HEK293 (cell line): ENCODE data around the gene CEP20.

Experiments
- CTCF ChIA-PET: fragments of 350-600 bp; formaldehyde crosslinking; extraction: SDS; loops from one replicate; lab custom pipeline; 2021; ENCODE audit warnings: antibody characterized with exemption; lab: Yijun Ruan, JAX
- POLR2A ChIA-PET: fragments of 300-600 bp; formaldehyde crosslinking; extraction: SDS; loops from one replicate; lab custom pipeline; 2020; ENCODE audit warnings: antibody characterized with exemption, inconsistent platforms; lab: Yijun Ruan, JAX
- H3K27ac ChIP-seq: fragments of 200-500 bp; sonication (Bioruptor generic); 2 replicates; pipeline ENCODE4 v1.5.1; 2014; ENCODE audit warnings: low read depth, low read length, control low read depth, inconsistent platforms; ENCODE audit errors: extremely low read depth
- H3K36me3 ChIP-seq, 2 experiments: fragments of 200-500 bp in 1 of 2; sonication (Bioruptor generic) in 1 of 2; 1 replicate in 1 of 2; 2 replicates in 1 of 2; pipeline ENCODE4 v1.5.1; 2014 to 2017; ENCODE audit warnings: inconsistent platforms in 2 of 2, low read length in 2 of 2; ENCODE audit not compliant: control insufficient read depth in 2 of 2, insufficient read depth in 1 of 2
- H3K4me1 ChIP-seq: fragments of 200-500 bp; sonication (Bioruptor generic); 2 replicates; pipeline ENCODE4 v1.5.1; 2014; ENCODE audit warnings: mild to moderate bottlenecking, low read length, inconsistent platforms; ENCODE audit not compliant: control insufficient read depth, insufficient read depth
- H3K4me3 ChIP-seq: 2 replicates; pipeline ENCODE4 v1.5.1; 2011; ENCODE audit warnings: low read depth, mild to moderate bottlenecking, control low read depth, low read length, moderate library complexity
- H3K9me3 ChIP-seq: fragments of 200-500 bp; sonication (Bioruptor generic); 2 replicates; pipeline ENCODE4 v1.5.1; 2014; ENCODE audit warnings: low read depth, low read length, inconsistent platforms; ENCODE audit not compliant: control insufficient read depth, insufficient read depth
- CTCF ChIP-seq: fragments of 450-650 bp; formaldehyde crosslinking; IDR thresholded peaks from 2 replicates; pipeline ENCODE4 v1.5.1; 2016; ENCODE audit warnings: missing biosample characterization, missing genetic modification characterization
- GLIS2 ChIP-seq: fragments of 450-650 bp; formaldehyde crosslinking; IDR thresholded peaks from 2 replicates; pipeline ENCODE4 v1.5.1; 2016; ENCODE audit warnings: missing biosample characterization, missing genetic modification characterization
- HOXA7 ChIP-seq: sonication (generic); formaldehyde crosslinking; IDR thresholded peaks from 2 replicates; pipeline ENCODE4 v1.8.1; 2022; ENCODE audit warnings: missing genetic modification reagents, borderline replicate concordance
- KLF8 ChIP-seq: fragments of 450-650 bp; formaldehyde crosslinking; IDR thresholded peaks from 2 replicates; pipeline ENCODE4 v1.5.1; 2016; ENCODE audit warnings: missing biosample characterization, missing genetic modification characterization
- PRDM1 ChIP-seq: fragments of 450-650 bp; formaldehyde crosslinking; IDR thresholded peaks from 2 replicates; pipeline ENCODE4; 2016; ENCODE audit warnings: missing biosample characterization, missing genetic modification characterization
- PRDM6 ChIP-seq: fragments of 450-650 bp; formaldehyde crosslinking; IDR thresholded peaks from 2 replicates; pipeline ENCODE4 v1.5.1; 2017; ENCODE audit warnings: missing biosample characterization, missing genetic modification characterization
- ZBTB8A ChIP-seq: fragments of 450-650 bp; formaldehyde crosslinking; IDR thresholded peaks from 2 replicates; pipeline ENCODE4 v1.5.1; 2016; ENCODE audit warnings: missing biosample characterization, missing genetic modification characterization
- ZNF157 ChIP-seq: fragments of 450-650 bp; formaldehyde crosslinking; IDR thresholded peaks from 2 replicates; pipeline ENCODE4 v1.5.1; 2016; ENCODE audit warnings: missing biosample characterization, missing genetic modification characterization
- ZNF211 ChIP-seq: fragments of 450-650 bp; formaldehyde crosslinking; IDR thresholded peaks from 2 replicates; pipeline ENCODE4 v1.5.1; 2016; ENCODE audit warnings: low read depth, missing biosample characterization, missing genetic modification characterization
- ZNF366 ChIP-seq: fragments of 450-650 bp; formaldehyde crosslinking; conservative IDR thresholded peaks from 2 replicates; pipeline ENCODE4 v1.5.1; 2016; ENCODE audit warnings: missing biosample characterization, missing genetic modification characterization
- ZNF571 ChIP-seq: fragments of 450-650 bp; formaldehyde crosslinking; IDR thresholded peaks from 2 replicates; pipeline ENCODE4 v1.5.0; 2017; ENCODE audit warnings: missing biosample characterization, missing genetic modification characterization
- ZSCAN23 ChIP-seq: fragments of 450-650 bp; formaldehyde crosslinking; IDR thresholded peaks from 2 replicates; pipeline ENCODE4 v1.5.1; 2016; ENCODE audit warnings: missing biosample characterization, missing genetic modification characterization
- TF ChIP-seq, protein P1 (sequence below): fragments of 450-650 bp; formaldehyde crosslinking; IDR thresholded peaks from 2 replicates; pipeline ENCODE4 v1.5.1; 2017; ENCODE audit warnings: missing biosample characterization, mild to moderate bottlenecking, missing genetic modification characterization, moderate library complexity
- TF ChIP-seq, protein P2 (sequence below): fragments of 450-650 bp; formaldehyde crosslinking; IDR thresholded peaks from 2 replicates; pipeline ENCODE4 v1.5.1; 2016; ENCODE audit warnings: missing biosample characterization, missing genetic modification characterization
- TF ChIP-seq, protein P3 (sequence below): fragments of 450-650 bp; formaldehyde crosslinking; IDR thresholded peaks from 2 replicates; pipeline ENCODE4 v1.5.1; 2016; ENCODE audit warnings: missing biosample characterization, missing genetic modification characterization

CEP20 gene

GRCh38 chr16:15894571-15895374 is 6.4 kb upstream of the CEP20 start:
- Histone ChIP-seq H3K36me3 (no peaks in the 10 kb centered on the region), H3K4me1 (0 out of 2 replicates have a peak, but pooled peaks cover under 1% of the 10 kb centered on the region), H3K9me3 (no peaks in the 10 kb centered on the region), H3K4me3 (no peak overlapping the region), H3K27ac (no peak overlapping the region)
- ChIA-PET CTCF (no interaction called here), POLR2A (no interaction called here)
- TF ChIP-seq GLIS2 (no peak), ZNF211 (tag by site-specific recombination) (no peak), ZBTB8A (no peak), ZNF571 (no peak), KLF8 (no peak), CTCF (tag by site-specific recombination) (no peak), ZSCAN23 (tag by site-specific recombination) (no peak)
- TF ChIP-seq, protein P1, sequence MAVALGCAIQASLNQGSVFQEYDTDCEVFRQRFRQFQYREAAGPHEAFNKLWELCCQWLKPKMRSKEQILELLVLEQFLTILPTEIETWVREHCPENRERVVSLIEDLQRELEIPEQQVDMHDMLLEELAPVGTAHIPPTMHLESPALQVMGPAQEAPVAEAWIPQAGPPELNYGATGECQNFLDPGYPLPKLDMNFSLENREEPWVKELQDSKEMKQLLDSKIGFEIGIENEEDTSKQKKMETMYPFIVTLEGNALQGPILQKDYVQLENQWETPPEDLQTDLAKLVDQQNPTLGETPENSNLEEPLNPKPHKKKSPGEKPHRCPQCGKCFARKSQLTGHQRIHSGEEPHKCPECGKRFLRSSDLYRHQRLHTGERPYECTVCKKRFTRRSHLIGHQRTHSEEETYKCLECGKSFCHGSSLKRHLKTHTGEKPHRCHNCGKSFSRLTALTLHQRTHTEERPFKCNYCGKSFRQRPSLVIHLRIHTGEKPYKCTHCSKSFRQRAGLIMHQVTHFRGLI (tag by site-specific recombination): no peak
- TF ChIP-seq, protein P2, sequence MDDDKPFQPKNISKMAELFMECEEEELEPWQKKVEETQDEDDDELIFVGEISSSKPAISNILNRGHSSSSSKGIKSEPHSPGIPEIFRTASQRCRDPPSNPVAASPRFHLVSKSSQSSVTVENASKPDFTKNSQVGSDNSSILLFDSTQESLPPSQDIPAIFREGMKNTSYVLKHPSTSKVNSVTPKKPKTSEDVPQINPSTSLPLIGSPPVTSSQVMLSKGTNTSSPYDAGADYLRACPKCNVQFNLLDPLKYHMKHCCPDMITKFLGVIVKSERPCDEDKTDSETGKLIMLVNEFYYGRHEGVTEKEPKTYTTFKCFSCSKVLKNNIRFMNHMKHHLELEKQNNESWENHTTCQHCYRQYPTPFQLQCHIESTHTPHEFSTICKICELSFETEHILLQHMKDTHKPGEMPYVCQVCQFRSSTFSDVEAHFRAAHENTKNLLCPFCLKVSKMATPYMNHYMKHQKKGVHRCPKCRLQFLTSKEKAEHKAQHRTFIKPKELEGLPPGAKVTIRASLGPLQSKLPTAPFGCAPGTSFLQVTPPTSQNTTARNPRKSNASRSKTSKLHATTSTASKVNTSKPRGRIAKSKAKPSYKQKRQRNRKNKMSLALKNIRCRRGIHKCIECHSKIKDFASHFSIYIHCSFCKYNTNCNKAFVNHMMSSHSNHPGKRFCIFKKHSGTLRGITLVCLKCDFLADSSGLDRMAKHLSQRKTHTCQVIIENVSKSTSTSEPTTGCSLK: no peak

DNA sequence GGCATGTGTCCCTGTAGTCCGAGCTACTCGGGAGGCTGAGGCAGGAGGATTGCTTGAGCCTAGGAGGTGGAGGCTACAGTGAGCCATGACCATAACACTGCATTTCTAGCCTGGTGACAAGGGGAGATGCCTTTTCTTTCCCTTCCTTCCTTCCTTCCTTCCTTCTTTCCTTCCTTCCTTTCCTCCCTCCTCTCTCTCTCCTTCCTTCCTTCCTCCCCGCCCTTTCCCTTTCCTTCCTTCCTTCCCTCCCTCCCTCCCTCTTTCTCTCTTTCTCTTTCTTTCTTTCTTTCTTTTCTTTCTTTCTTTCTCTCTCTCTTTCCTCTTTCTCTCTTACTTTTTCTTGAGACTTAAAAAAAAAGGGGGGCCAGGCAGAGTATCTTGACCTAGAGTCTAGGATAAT is 3.1 kb upstream of the CEP20 start:
- TF ChIP-seq PRDM1 (peak; percentile 85), ZNF157 (0 out of 2 replicates have a peak, but pooled peaks have one; percentile 20), PRDM6 (tag by site-specific recombination) (no peak), ZNF366 (tag by site-specific recombination) (peak; percentile 93)
- peaks cover 2% of the 10 kb centered on the region for H3K4me1 ChIP-seq
- no peaks in the 10 kb centered on the region for H3K36me3 ChIP-seq
- ChIA-PET CTCF (no interaction called here), POLR2A (no interaction called here)
- H3K9me3 ChIP-seq: no peaks in the 10 kb centered on the region
- no peak overlapping the region for H3K4me3 ChIP-seq
- no peak overlapping the region for H3K27ac ChIP-seq

- ChIA-PET POLR2A (interaction anchor here (0.7 to 1.6 kb wide), 3 partner anchors 12 to 1605 kb away, joined by 3 to 18 read pairs (median 5); no protein-coding TSS in a partner anchor), CTCF (interaction anchor here (0.6 to 4.9 kb wide), 3 partner anchors 13 to 41 kb away, joined by 3 to 37 read pairs (median 4); no protein-coding TSS in a partner anchor)
Measured at GRCh38 chr16:15887283-15887682, 1.1 kb downstream of the CEP20 start.

More at GRCh38 chr16:15887283-15887682, 1.1 kb downstream of the CEP20 start:
- no peak for TF ChIP-seq HOXA7 (CRISPR knock-in tag)
- TF ChIP-seq, protein P3, sequence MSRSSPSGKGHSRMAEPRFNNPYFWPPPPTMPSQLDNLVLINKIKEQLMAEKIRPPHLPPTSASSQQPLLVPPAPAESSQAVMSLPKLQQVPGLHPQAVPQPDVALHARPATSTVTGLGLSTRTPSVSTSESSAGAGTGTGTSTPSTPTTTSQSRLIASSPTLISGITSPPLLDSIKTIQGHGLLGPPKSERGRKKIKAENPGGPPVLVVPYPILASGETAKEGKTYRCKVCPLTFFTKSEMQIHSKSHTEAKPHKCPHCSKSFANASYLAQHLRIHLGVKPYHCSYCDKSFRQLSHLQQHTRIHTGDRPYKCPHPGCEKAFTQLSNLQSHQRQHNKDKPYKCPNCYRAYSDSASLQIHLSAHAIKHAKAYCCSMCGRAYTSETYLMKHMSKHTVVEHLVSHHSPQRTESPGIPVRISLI (tag by site-specific recombination): no peak
- Histone ChIP-seq H3K27ac (no peak overlapping the region), H3K36me3 (peaks cover 12% of the 10 kb centered on the region in 2 experiments; a peak in 2 of 3 replicates), H3K4me3 (peak overlapping the region; percentile 62), H3K4me1 (peaks cover 2% of the 10 kb centered on the region), H3K9me3 (no peaks in the 10 kb centered on the region)
